GM19372 (cell line): ENCODE measurements around the gene JAK3.
"Not testable (repeated sequence)": the region's sequence is repeated elsewhere in the genome, so short reads cannot be mapped to it uniquely, and the experiment has no call there.

ENCODE experiments used
- ATAC-seq: cut with Tn5 transposase; IDR thresholded peaks from one replicate; pipeline ENCODE4 v1.9.1; 2021; ENCODE audit warnings: mild to moderate bottlenecking, low read depth, moderate library complexity; ENCODE audit not compliant: unreplicated experiment

JAK3 gene

GRCh38 chr19:17811103-17811502, 36.7 kb downstream of the JAK3 start:
- no peak for ATAC-seq

DNA sequence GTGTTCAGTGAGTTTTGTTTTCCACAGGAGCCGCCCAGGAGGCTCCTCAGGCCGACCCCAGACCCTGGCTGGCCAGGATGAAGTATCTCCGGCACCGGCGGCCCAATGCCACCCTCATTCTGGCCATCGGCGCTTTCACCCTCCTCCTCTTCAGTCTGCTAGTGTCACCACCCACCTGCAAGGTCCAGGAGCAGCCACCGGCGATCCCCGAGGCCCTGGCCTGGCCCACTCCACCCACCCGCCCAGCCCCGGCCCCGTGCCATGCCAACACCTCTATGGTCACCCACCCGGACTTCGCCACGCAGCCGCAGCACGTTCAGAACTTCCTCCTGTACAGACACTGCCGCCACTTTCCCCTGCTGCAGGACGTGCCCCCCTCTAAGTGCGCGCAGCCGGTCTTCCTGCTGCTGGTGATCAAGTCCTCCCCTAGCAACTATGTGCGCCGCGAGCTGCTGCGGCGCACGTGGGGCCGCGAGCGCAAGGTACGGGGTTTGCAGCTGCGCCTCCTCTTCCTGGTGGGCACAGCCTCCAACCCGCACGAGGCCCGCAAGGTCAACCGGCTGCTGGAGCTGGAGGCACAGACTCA, 40.0 kb downstream of the JAK3 start:
- no peak for ATAC-seq

GRCh38 chr19:17806945-17807344, 40.8 kb downstream of the JAK3 start:
- no peak for ATAC-seq

- no peak for ATAC-seq
Observed at GRCh38 chr19:17805427-17805826, 42.4 kb downstream of the JAK3 start.

GRCh38 chr19:17803264-17803896, 44.4 kb downstream of the JAK3 start:
- ATAC-seq = no peak

DNA sequence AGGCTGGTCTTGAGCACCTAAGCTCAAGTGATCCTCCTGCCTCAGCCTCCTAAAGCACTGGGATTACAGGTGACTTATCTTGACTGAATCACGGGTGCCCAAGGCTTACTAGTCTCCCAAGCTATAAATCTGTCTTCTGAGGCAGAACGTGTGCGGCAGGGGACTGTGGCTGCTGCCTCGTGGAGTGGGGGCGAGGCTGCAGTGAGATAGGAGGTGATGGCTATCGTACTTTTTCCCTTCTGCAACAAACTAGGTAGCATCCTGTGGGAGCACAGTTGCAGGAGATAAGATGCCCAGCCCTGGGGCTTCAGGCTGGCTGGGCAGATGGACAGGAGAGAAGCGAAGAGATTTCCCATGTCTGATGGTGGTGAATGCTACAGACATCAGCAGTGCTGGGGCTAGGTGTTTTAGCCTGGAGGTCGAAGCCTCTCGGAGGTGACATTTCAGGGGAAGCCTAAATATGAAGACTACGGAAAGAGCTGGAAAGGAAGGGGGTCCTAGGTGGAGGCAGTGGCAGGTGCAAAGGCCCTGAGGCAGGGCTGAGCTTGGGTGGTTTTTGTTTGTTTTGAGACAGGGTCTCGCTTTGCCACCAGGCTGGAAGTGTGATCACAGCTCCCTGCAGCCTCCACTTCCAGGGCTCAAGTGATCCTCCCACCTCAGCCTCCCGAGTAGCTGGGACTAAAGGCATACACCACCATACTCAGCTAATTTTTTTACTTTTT, 45.5 kb downstream of the JAK3 start:
- ATAC-seq = no peak

DNA sequence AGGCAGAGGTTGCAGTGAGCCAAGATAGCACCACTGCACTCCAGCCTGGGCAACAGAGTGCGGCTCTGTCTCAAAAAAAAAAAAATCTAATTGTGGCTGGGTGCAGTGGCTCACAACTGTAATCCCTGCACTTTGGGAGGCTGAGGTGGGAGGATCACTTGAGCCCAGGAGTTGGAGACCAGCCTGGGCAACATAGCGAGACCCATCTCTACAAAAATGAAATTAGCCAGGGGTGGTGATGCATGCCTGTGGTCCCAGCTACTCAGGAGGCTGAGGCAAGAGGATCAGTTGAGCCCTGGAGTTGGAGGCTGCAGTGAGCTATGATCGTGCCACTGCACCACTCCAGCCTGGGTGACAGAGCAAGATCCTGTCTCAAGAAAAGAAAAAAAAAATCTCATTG, 49.2 kb downstream of the JAK3 start:
- not testable (repeated sequence) for ATAC-seq

DNA sequence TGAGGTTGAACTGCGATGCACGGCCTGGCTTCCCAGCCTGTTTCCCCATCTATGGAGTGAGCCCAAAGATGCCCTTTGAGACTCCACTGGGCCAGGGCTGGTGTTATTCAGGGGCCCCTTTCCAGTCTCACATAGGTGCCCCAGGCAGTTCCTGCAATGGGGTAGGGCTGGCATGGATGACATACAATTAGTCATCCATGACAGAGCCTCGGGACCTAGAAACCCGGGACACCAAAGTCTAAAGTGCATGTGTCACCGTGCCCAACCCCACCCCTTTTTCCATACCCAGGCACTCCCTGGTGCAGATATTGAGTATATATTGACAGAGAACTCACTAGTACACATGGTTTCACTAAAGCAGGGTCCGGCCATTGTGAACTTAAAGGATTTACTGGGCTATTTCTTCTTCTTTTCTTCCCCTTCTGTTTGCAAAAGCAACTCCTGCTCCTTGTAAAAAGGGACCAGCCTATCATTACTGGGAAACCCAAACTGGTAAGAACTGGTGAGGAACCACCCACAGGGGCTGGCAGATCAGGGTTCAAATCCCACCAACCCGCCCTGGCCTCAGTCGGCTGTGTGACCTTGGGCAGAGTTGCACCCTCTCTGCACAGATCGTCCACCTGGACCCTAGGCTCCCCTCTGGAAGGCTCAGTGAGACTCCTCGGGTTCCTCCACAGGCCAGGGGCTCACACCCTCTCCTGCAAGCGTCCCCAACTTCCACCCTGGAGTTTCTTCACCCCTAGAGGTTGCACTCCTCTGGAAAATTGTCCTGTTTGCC, 50.2 kb downstream of the JAK3 start:
- no peak for ATAC-seq

DNA sequence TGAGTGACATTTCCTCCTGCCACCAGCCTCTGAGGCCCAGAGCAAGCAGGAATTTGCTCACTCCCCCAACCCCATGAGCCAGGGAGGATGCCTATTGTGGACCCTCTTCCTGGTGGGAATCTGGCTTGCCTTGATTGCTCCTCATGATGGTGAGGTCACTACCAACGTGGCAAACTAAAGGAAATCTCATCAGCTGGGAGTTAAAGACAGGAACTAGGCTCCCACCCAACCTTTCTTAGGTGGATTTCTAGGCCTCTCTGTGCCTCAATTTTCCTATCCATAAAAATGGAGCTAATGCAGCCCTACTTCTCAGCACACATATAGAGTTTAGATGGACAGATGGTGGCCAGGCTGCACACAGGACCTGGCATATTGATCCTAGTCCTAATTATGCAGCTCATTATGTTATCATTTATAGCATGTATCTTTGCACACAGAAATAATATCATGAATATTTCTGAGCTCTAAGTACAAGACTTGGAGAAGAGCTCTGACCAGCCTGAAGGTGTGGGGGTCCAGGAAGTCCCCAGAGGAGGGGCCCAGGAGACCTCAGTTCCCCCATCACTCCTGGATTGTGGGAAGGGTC, 50.9 kb downstream of the JAK3 start:
- ATAC-seq = no peak

GRCh38 chr19:17796013-17796837, 51.6 kb downstream of the JAK3 start:
- ATAC-seq = no peak

DNA sequence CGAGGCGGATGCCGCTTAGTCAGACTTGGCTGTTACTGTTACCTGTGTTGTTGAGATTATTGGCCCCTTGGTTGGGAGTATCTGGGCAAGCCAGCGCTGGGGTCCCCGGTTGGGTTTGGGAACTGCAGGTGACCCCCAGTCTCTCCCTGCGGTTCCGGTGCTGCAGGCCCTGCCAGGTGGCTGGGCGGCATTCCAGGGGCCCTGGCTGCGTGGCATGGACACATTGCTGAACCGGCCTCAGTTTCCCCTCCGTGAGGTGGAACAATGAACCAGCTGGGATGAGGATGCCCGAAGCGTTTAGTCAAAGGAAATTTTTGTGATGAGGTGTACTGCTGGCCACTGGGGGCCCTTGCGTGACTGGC, 52.3 kb downstream of the JAK3 start:
- no peak for ATAC-seq

- no peak for ATAC-seq
Observed at GRCh38 chr19:17794731-17795494, 52.9 kb downstream of the JAK3 start, which contains the start of gene B3GNT3. Gene B3GNT3 (plus strand): TSS chr19:17795138. CDS start chr19:17807808, 12,670 bp downstream.

DNA sequence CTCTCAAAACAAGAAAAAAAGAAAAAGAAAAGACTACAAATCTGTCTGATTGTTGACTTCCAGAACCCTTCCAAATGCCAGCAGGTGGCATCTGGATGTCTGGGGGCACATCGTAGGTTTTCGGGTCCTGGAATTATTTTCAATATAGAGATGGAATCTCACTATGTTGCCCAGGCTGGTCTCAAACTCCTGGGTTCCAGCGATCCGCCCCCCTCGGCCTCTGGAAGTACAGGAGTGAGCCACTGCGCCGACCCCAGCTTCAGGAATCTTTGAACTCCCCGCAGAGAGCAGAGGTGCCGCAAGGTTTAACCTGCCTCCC, 53.4 kb downstream of the JAK3 start:
- no peak for ATAC-seq

GRCh38 chr19:17790059-17790780, 57.6 kb downstream of the JAK3 start:
- ATAC-seq = no peak

DNA sequence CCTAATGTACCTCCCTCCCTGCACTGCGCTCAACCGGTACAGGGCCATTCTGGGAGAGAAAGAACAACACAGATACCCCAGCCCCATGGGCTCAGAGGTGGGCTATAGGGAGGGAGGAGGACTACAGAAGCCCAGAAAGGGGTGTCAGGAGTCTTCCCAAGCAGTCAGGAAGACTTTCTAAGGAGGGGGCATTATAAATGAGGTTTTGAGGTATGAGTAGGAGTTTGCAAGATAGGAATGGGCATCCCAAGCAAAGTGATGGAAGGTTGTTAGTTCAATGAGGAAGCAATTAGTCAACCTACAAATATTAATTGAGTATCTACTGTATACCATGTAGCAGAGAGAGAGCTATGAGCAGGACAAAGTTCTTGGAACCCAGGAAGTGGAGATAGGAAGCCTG, 59.1 kb downstream of the JAK3 start:
- ATAC-seq = no peak

- no peak for ATAC-seq
Observed at GRCh38 chr19:17787274-17787913, 60.4 kb downstream of the JAK3 start.

DNA sequence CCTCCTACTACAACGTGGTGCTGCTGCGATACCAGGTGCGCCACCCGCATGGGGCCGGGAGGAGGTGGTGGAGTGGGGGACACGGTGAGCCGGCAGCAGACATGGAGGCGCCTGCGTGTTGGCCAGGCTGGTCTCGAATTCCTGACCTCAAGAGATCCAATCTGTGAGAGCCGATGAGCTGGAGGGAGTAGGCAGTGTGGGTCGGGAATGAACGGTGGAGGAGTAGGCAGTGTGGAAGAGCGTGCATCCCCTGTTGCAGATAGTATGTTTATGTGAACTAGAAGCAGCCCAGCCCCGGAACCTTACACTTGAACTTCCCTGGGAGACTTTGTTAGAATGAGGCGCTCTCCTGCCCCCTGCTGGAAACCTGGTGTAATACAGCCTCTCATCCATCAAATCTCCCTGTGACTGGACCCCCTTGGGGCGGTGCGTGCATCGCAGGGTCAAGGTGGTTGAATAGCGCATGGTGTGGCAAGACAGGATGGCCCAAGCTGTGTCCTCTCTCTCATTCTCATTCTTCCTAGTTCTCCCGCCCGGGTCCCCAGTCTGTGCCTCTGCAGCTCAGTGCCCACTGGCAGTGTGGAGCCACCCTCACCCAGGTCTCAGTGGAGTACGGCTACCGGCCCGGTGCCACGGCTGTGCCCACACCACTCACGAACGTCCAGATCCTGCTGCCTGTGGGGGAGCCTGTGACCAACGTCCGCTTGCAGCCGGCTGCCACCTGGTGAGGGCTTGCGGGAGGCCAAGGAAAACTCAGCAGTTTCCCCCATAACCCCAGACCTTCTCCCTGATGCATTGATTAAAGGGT, 63.4 kb downstream of the JAK3 start:
- no peak for ATAC-seq
